NCI-H526 (cell line): ENCODE results near the gene DPP8.

Experiments used
- DNase-seq, 2 experiments: peaks; one replicate each; lab custom pipeline; 2025; lab: John Stamatoyannopoulos, UW

DPP8 gene

DNA sequence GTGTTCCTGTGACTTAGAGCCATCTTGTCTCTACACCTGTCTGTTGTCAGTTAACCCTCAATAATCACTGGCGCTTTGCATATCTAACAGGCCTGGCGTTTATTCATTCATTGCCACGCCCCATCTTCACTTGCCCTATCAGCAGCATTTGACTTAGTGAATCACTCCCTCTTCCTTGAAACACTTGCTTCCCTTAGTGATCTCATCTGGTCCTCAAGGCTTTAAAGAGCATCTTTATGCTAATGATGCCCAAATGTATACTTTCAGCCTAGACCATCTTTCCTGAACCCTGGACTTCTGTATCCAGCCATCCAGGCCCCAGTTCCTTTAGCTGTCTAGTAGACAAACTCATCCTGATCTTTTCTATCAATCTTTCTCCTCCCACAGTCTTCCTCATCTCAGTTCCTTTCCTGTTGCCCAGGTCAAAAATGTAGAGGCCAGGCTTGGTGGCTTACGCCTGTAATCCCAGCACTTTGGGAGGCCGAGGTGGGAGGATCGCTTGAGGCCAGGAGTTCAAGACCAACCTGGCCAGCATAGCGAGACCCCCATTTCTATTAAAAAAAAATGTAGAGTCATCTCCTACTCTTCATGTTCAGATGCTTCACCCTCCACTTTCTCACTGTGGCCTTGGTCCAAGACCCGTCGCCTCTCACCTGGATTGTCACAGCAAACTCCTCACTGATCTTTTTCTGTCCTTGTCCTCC is 93.4 kb downstream of the DPP8 start:
- DNase-seq: peak; percentile 71 to 86

DNA sequence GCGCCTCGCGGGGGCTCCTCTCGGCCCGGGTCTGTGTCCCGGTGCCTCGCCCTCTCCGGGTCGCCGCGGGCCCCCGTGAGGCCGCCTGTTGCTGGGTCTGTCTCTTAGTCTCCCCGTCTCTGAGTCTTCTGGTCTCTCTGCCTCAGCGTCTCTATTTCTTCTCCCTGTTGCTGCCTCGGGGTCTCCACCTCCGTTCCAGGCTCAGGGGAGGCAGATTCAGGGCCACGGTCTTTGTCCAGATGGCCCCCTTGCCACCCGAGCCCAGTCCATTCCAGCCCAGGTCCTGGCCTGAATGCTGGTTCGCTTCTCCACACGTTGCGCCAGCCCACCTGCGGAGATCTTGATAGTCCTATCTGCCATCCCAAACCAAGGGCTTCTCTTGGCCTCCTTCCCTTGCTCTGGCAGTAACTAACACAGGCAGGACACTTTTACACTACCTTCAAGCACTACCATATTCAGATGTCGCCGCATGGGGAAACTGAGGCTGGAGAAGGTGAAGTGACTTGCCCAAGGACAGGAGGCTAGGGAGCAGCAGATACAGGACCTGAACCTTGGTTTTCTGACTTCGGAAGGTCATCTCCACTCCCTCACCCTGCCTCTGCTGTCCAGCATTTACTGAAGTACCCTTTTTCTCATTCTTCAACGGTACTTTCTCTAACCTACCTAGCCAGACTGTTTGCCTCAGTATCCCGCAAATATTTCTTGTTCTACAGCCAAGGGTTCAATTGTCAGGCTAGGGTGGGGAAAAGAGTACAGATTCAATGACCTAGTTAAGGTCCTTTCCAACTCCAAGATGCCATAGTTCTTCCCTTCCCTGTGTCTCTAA is 94.1 kb downstream of the DPP8 start:
- peak in 1 of 2 experiments; percentile 47 for DNase-seq

DNA sequence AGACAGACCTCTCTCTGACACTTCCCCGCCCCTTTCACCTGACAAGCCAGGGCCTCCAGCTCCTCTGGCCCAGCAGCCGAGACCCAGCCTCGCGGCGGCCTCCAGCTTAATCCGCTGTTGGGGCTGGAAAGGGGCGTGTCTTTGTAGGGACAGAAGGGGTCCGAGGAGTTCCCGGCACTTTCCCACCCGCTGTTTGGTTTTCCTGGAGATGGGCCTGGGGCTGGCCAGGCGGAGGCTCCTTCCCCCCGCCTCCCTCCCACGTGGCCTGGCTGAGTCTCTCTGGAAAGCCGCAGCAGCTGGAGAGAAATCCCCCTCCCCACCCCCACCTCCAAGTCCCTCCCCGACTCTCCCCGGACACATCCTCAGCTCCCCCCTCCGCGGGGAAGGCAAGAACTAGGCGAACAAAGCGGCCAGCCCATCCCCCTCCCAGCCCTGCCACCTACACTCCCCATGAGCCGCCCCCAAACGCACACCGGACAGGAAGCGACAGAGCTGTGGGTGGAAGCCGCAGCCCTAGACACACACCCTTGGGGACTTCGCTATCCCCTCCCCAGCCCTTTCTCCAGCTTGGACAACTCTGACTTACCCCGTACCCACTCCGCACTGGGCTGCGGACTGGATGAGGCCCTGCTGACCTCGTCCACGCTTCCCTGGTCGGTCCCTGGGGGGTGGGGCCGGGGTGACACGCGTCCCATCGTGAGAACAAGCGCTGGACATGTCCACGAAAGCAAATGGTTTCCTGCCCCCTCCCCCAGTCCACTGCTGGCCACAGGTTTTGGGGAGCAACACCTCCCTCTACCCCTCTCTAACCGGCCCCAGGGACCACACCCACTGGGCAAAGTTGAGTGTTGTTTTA is 95.9 kb downstream of the DPP8 start:
- peak; percentile 21 to 66 for DNase-seq

DNA sequence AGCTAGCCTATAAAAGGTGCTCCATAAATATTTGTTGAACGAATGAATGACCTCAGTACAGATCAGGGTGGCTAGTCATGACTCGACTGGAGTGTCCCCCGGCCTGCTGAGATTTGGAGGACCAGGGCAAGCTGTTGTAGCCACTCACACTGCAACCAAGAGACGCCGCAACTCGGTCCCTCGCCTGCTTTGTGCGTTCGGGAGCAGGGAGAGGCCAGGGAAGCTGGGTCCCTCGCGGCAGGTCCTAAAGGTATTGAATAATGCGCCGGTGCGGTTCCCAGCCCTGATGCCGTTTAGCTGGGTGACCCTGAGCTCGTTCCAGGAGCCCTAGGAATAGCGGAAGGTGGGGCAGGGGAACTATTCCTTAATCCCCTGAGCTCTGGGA is 96.5 kb downstream of the DPP8 start:
- DNase-seq: no peak

DNA sequence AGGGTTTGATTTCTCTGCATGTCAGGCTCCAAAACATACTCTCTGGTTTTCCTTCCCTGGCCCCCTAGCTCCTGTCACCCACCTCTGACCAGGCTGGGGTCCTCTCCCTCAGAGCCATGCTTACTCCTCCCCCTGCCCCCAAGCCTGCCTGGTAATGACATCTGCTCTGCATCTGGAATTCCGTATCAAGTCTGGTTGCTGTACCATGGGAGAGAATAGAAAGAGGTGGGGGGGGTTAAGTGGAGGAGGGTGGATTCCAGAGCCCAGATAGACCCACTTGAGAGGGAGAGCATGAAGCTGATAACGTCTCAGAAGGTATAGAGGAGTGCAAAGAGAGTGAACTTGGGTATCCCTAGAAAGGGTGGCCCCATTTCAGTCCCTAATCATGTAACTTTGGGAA is 98.9 kb downstream of the DPP8 start:
- no peak for DNase-seq

DNA sequence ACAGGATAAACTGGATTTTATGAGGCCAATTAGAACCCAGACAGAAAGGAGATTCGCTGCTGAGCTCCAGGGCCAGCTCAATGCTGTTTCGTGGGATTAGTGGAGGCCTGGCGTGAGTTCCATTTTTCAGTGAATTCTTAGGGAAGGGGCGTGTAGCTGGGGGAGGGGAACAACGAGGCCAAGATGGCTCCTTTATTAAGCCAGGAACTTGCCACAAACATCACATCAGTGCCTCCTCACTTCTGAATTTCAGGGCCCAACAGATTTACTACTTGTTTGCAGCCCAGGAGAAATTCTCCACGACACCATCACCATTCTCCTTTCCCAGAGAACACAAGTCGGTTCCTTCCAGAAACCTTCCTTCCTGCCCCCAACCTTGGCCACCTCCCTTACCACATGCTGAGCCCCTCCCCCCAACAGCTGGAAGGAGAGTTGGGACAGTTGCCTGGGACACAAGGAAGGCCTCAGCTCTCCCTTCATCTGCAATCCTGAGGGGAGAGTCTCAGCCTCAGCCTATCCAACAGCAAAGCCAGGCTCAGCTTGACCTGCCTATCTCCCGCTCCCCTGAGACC is 100.6 kb downstream of the DPP8 start:
- DNase-seq: no peak

DNA sequence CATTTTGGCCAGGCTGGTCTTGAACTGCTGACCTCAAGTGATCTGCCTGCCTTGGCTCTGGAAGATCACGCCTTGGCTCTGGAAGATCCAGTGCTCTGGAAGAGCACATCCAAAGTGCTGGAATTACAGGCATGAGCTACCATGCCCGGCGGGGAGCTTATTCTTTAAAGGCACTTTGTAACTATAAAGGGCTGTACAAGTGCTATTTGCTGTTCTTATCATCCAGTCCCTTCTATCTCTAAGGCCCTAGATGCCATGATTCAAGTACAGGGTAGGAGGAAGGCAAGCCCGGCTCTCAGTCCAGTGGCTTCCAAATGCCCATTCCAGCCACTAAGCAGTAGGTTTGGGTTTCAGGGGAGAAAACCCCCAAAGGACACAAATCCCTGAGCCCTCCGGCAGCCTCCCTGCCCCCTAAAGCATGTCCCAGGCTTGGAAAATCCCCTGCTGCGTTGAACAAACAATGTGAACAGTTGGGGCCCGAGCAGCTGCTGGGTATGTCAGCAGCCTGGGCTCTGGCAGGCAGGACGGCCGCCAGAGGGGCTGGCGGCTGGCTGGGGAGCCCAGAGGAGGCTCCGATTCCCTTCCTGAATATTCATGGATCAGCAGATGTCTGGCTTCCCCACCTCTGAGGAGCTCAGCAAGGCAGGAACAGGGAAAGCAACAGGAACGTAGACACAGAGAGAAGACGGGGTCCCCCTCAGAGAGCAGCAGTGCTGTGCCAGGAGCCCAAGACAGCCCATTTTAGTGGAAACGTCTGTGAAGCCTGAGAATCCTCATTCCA is 102.5 kb downstream of the DPP8 start:
- DNase-seq: peak; percentile 30 to 87

DNA sequence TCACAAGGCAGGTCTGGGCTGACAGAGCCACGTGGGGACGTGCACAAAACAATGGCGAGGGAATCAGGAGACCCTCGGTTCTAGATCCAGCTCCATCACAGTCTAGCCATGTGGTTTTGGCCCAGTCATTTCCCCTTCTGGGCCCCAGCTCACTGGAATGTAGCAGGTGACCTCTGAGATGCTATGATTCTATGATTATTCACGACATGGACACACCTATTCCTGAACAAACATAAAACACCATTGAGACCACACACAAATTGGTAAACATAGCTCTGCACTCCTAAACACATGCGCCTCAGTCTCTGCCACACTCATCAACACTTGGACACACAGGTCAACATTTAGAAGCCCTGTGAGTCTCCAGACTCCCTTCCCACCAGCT is 103.7 kb downstream of the DPP8 start:
- no peak for DNase-seq

DNA sequence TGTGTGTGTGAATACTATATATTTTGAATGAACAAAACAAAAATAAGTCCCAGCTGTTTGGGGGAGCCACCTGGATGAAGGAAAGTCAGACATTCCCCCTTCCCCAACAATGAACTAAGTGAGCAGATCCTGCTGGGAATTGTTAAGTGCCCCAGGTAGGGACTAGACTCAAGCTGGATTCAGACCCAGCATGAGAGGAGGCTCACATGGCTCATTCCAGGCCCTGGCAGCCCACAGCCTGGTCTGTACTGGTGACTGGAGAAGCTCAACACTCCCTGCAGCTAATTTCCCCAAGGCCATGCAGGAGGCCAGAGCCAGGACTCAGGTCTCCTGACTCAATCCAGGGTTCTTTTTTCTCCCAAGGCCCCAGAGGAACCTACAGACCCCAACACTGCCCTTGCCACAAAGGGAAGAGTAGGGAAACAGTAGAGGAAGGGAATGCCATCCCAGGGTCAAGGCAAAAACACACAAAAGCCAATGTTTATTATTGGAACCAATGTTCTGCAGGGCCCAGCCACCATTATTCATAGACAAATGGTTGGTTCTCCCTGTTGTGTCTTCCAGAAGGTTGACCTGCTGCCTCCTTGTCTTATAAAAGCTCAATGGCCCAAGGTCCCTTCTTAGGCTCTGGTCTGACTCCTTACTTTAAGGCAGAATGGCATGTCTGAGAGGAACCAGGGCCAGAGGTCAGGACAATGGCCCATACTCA is 104.3 kb downstream of the DPP8 start:
- no peak for DNase-seq

DNA sequence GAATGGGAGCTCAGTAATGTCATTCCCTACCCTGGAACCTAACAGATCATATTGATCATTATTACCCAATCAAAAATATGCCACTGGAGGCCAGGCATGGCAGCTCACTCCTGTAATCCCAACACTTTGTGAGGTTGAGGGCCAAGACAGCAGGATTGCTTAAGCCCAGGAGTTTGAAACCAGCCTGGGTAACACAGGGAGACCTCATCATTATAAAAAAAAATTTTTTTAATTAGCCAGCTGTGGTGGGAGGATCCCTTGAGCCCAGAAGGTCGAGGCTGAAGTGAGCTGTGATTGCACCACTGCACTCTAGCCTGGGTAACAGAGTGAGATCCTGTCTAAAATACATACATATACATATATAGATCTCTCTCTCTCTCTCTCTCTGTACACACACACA is 104.9 kb downstream of the DPP8 start:
- no peak for DNase-seq

DNA sequence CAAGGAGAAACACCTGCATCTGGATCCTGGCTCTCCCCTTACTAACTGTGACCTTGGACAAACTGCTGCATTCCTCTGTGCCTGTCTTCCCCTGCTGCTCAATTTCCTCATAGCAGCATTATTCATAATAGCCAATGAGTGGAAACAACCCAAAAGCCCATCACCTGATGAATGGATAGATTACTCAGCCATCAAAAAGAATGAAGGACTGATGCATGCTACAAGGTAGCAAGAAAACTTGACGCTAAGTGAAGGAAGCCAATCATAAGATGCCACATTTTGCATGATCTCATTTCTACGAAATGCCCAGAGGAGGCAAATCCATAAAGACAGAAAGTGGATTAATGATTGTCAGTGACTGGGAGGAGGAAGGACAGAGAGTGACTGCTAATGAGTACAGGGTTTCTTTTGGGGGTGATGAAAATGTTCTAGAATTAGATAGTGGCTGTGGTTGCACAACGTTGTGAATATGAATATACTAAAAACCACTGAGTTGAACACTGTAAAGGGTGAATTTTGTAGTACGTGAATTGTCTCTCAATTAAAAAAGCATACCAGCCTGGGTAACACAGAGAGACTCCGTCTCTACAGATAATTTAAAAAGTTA is 105.9 kb downstream of the DPP8 start:
- no peak for DNase-seq

DNA sequence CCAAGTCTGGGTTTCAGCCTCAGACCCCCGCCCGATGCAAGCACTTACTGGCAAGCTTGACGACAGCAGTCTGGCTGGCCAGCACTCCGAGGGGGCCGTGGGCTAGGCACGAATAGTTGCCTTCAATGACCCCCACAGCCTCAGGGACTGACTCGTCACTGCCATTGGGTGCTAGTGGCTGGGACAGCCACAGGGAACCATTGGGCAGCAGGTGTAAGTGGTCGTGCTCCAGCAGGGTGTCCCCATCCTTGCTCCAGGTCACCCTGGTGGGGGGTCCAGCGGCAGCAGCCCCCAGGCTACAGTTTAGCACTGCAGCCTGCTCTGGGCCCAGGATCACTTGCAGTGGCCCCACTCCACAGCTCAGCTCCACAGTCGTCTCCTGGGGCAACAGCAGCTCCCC is 106.5 kb downstream of the DPP8 start:
- DNase-seq: no peak

DNA sequence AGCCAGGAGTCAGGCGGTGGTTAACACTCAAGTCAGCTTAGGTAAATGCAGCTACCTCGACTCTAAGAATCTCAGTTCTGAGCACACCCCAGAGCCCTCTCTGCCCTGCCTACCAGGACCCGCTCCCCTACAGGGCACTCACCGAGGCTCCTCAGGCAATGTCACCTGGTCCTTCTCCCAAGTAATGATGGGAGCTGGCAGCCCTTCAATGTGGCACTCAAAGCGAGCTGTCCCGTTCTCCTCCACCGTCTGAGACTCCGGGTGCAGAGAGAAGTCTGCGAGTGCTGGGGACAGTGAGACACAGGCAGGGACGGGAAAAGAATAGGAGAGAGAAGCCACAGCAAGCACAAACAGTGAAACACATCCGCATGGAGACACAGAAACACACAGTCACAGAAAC is 107.5 kb downstream of the DPP8 start:
- DNase-seq: no peak

DNA sequence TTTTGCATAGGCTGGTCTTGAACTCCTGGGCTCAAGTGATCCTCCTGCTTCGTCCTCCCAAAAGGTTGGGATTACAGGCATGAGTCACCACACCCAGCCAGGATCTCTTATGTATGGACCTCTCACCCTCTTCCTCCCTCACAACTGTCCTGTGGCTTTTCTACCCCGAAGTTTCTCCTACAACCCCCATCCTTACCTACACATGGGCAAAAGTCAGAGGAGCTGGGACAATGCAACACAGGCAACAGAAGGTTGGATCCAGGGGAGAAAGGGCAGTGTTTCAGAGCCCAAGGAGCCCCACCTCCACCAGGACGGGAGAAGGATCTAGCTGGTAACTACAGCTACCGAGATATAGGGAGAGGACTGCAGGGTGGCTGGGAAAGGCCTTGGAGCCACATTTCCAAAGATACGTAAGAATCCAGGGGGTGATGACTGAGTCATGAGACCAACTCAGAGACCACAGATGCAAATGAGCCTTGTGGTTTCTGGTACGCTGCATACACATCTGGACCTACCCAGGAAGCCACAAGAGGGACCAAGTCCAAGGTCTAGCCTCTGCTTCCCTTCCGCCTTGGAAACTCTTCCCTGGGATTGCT is 108.4 kb downstream of the DPP8 start:
- no peak for DNase-seq

DNA sequence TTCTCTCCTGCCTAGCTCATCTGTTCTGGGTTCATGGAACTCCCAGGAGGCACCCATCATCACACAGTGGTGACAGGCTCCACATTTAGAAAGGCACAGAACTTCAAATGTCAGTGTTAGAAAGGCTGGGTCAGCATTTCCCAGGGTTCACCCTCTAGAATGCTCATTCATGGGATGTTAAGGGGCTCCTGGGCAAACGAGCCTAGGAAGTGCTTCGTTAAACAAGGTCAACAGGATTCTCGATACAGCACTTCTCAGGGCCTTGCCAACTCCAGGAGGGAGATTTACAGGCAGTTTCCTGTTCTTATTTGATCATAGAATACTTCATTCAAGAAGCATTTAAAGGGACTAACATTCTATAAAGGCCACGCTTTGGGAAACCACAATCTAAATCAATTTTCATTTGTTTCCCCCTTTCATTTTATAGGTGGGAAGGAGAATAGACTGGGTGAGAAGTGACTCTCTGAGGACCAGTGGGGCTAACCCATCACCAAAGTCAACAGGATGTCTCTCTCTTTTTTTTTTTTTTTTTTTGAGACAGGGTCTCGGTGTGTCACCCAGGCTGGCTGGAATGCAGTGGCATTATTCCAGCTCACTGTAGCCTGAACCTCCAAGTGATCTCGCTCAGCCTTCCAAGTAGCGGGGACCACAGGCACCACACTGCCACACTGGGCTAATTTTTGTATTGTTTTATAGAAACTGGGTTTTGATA is 109.0 kb downstream of the DPP8 start:
- DNase-seq: no peak

DNA sequence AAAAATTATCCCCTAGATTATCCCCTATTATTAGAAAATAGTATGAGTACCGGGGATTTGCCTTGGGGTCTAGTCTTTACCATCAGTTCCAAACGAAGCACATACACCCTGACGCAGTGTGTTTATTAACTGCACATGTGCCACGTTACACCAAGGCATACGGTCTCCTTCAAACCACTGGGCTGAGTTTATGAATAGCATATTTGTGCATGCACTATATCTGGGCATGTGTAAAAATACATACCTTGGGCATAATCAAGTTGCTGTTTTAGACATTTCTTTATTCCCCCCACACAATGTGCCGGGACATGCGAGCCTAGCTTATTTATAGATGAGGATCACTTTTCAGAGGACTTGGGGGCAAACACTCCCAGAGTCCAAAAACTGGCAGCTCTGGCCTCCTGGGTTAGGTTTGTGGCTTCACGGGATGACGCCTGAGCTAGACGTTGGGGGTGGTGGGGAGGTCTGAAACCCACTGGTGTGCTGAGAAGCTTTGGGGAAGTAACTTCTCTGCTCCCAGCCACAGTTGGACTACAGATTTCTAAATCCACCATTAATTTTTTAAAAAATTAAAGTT is 111.0 kb downstream of the DPP8 start:
- no peak for DNase-seq

DNA sequence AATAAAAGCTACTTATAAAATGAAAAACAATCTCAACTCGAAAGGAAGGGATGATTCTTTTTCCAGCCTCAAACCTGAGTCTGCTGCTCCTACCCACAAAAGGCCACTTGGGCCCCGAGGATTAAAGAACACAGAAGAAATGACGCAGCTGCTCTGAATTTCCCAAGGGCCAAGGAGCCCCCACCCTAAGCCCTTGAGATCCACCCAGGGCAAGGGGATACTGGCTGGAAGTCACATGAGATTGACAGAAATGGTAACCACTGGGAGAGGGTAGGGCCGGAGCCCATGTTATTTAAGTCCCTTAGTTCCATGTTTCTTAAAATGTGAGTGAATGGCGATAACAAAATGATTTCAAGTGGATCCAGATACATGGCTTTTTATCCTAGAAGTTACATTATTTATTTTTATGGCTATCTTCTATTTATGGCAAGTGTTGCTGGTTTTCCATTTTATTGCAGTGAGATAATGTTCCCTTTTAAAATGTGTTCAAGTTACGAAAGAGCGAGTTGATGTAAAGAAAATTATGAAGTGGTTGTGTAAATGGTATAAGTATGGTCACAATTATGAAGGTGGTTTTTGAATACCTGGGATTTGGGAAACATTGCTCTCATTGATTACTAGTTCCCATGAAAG is 111.6 kb downstream of the DPP8 start:
- no peak for DNase-seq

DNA sequence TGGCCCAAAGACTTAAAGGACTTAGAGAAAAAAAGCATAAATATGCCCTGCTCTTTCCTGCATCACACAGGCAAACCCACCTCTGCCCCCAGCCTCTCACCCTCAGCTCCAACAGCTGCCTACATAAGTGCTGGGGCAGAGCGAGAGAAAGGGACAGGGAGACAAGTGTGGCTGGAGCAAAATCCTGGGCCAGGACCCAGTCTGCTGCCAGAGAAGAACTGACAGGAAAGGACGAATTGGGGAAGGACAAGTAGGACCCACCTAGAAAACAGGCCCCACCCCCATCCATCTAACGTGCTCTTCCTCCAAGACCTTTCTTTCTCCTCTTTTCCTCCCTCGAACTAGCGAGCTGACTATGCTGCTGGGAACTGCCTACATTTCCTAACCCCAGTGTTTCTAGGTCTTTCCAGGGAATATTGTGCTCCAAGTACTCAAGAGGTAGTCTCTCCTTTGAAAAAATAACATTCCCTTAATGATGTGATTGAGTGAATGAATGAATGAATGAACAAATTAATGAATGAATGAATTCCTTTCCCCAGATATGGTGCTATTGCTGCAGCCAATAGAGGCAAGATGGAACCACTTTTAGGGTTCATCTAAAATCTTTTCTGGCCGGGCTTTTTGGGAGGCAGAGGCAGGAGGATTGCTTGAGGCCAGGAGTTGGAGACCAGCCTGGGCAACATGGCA is 113.2 kb downstream of the DPP8 start:
- DNase-seq: no peak
